Liver (tissue), 9 donors: ENCODE measurements around the gene HSD3B1. TPM values are rescaled to one million over a fixed set of nuclear protein-coding genes. Genes with fewer than 3 reads are reported as not detected.
"Not testable (repeated sequence)": the region's sequence is repeated elsewhere in the genome, so short reads cannot be mapped to it uniquely, and the experiment has no call there.

Experiments used
- DNase-seq: peaks from one replicate; pipeline ENCODE4 v3.0.0-alpha.2; 2017; ENCODE audit warnings: low spot score
- H3K27ac ChIP-seq, 2 donors: one replicate each; pipeline ENCODE4 v1.7.0; 2013; ENCODE audit warnings: inconsistent platforms in 2 of 2, low read length in 2 of 2, control low read depth in 1 of 2, low read depth in 1 of 2, mild to moderate bottlenecking in 1 of 2
- H3K27me3 ChIP-seq, 4 donors: one replicate each; pipeline versions ENCODE4 v1.6.1 to v1.7.0; 2013; ENCODE audit warnings: low read length in 3 of 4, inconsistent platforms in 1 of 4, mild to moderate bottlenecking in 1 of 4, moderate library complexity in 1 of 4; ENCODE audit not compliant: control insufficient read depth in 4 of 4, insufficient read depth in 4 of 4
- H3K36me3 ChIP-seq, 4 donors: one replicate each; pipeline versions ENCODE4 v1.6.1 to v1.7.0; 2013; ENCODE audit warnings: low read length in 3 of 4, mild to moderate bottlenecking in 3 of 4, low read depth in 1 of 4, moderate library complexity in 1 of 4; ENCODE audit not compliant: control insufficient read depth in 4 of 4, insufficient read depth in 3 of 4
- H3K4me1 ChIP-seq, 4 donors: one replicate each; pipeline versions ENCODE4 v1.6.1 to v1.7.0; 2013; ENCODE audit warnings: low read length in 3 of 4, mild to moderate bottlenecking in 3 of 4, moderate library complexity in 1 of 4; ENCODE audit not compliant: control insufficient read depth in 4 of 4, insufficient read depth in 4 of 4
- H3K4me3 ChIP-seq, 3 donors: one replicate each; pipeline versions ENCODE4 v1.6.1 to v1.7.0; 2013; ENCODE audit warnings: low read length in 3 of 3, control low read depth in 1 of 3, low read depth in 1 of 3, mild to moderate bottlenecking in 1 of 3
- H3K9ac ChIP-seq, 2 donors: one replicate each; pipeline ENCODE4 v1.7.0; 2013; ENCODE audit warnings: low read length in 2 of 2, mild to moderate bottlenecking in 2 of 2, moderate library complexity in 2 of 2, control low read depth in 1 of 2, low read depth in 1 of 2
- H3K9me3 ChIP-seq, 4 donors: one replicate each; pipeline versions ENCODE4 v1.6.1 to v1.7.0; 2013; ENCODE audit warnings: low read length in 3 of 4; ENCODE audit not compliant: control insufficient read depth in 4 of 4
- EGR1 ChIP-seq, 2 donors: IDR thresholded peaks; 2 replicates each; pipeline ENCODE4 v1.6.1; 2016 to 2018; ENCODE audit warnings: antibody characterized with exemption in 2 of 2, low read depth in 2 of 2
- FOXA1 ChIP-seq: IDR thresholded peaks from 2 replicates; pipeline ENCODE4 v1.6.1; 2016; ENCODE audit warnings: antibody characterized with exemption
- GABPA ChIP-seq, 2 donors: IDR thresholded peaks in 1 of 2; conservative IDR thresholded peaks in 1 of 2; 2 replicates each; pipeline ENCODE4 v1.6.1; 2016; ENCODE audit warnings: antibody characterized with exemption in 2 of 2, mild to moderate bottlenecking in 1 of 2, moderate library complexity in 1 of 2
- HNF4G ChIP-seq: IDR thresholded peaks from 2 replicates; pipeline ENCODE4 v1.6.1; 2016; ENCODE audit warnings: antibody characterized with exemption
- JUND ChIP-seq, 2 donors: IDR thresholded peaks; 2 replicates each; pipeline ENCODE4 v1.6.1; 2016; ENCODE audit warnings: antibody characterized with exemption in 2 of 2
- RXRA ChIP-seq, 2 donors: IDR thresholded peaks; 2 replicates each; pipeline ENCODE4 v1.6.1; 2017 to 2018; ENCODE audit warnings: antibody characterized with exemption in 2 of 2, mild to moderate bottlenecking in 1 of 2
- SP1 ChIP-seq: IDR thresholded peaks from 2 replicates; pipeline ENCODE4 v1.6.1; 2018; ENCODE audit warnings: antibody characterized with exemption, mild to moderate bottlenecking
- YY1 ChIP-seq: IDR thresholded peaks from 2 replicates; pipeline ENCODE4 v1.6.1; 2016; ENCODE audit warnings: antibody characterized with exemption, mild to moderate bottlenecking
- ZBTB33 ChIP-seq: IDR thresholded peaks from 2 replicates; pipeline ENCODE4 v1.6.1; 2016; ENCODE audit warnings: antibody characterized with exemption
- WGBS: extraction: QIAGEN DNeasy Blood & Tissue Kit; methylation state at CpG from one replicate; pipeline ENCODE4 v1.1.7; 2013; 5-methylcytosine and 5-hydroxymethylcytosine counted together
- polyA plus RNA-seq, 2 donors: library from polyadenylated mRNA; stranded (reverse) in 1 of 2; unstranded in 1 of 2; fragments of 200-250 nt in 1 of 2; fragments of >200 nt in 1 of 2; fragmentation: Nextera tagmentation in 1 of 2; extraction: Ambion mirVana in 1 of 2; gene quantifications; one replicate each; pipeline versions ENCODE4 v1.2.1 to v1.2.3, GENCODE V29; 2013 to 2015
- total RNA-seq, 2 donors: library from RNA; depleted of rRNA; stranded (reverse); fragments of >200 nt; gene quantifications; one replicate each; pipeline ENCODE4 v1.2.3, GENCODE V29; 2014
- TF ChIP-seq, protein P1 (sequence below): IDR thresholded peaks from 2 replicates; pipeline ENCODE4 v1.6.1; 2016; ENCODE audit warnings: antibody characterized with exemption, mild to moderate bottlenecking
- TF ChIP-seq, protein P2 (sequence below): IDR thresholded peaks from 2 replicates; pipeline ENCODE4 v1.6.1; 2016; ENCODE audit warnings: antibody characterized with exemption
- TF ChIP-seq, protein P3 (sequence below): fragments of 150-350 bp; IDR thresholded peaks from 2 replicates; pipeline ENCODE4 v1.5.1; 2017; ENCODE audit warnings: improper control_type of control experiment, low read depth, low read length; ENCODE audit not compliant: missing input control
- donor health status: healthy.
- donor health status: healthy.
- donor health status: healthy.
- donor health status: healthy.
- donor health status: healthy.

The HSD3B1 gene
- total and polyA plus RNA-seq, 4 donors, result 0.67 TPM; not detected in 3

DNA sequence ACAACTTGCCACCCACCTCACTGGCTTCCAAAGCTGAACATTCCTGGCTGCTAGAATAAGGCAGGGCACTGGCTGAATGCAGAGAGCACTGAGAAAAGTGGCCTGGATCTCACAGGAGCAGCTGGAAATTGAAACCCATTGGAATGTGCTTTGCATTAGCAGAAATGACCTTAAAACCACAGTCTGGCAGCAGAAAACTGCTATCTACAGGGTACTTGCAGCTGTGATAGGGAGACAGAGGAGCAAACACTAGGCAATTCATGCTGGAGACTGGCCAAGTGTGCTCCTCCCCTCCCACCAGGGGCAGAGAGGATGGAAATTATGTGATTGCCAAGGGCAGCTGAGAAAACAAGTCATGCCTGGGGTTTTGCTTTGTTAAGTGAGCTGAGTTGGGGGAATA lies 47.2 kb downstream of the HSD3B1 start (continued):
- TF ChIP-seq ZBTB33 (no peak), JUND (IDR thresholded peaks at IDR 0.05) (no peak)

DNA sequence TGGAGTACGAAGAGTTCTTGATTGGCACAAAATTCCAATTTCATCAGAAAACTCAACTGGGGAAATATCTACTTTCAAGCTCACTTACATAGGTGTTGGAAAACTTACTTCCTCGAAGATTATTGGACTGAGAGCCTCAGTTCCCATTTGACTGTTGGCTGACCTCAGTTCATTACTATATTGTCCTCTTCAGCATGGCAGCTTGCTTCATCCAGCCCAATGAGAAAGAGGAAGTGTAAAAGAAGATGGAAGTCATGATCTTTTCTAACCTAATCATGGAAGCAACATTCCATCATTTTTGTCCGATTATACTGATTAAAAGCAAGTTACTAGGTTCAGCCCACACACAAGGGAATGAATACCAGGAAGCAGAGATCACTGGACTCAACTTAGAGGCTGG lies 49.4 kb downstream of the HSD3B1 start:
- Histone ChIP-seq H3K9me3 (no peaks in the 10 kb centered on the region), H3K4me1 (peaks cover 0 to 15% (median 8%) of the 10 kb centered on the region in 4 donors), H3K36me3 (no peaks in the 10 kb centered on the region), H3K4me3 (no peak overlapping the region), H3K27ac (no peak overlapping the region), H3K27me3 (no peaks in the 10 kb centered on the region), H3K9ac (no peak overlapping the region)
- WGBS, result 89% methylated on average over 3 of the region's 3 CpGs
- TF ChIP-seq, protein P1, sequence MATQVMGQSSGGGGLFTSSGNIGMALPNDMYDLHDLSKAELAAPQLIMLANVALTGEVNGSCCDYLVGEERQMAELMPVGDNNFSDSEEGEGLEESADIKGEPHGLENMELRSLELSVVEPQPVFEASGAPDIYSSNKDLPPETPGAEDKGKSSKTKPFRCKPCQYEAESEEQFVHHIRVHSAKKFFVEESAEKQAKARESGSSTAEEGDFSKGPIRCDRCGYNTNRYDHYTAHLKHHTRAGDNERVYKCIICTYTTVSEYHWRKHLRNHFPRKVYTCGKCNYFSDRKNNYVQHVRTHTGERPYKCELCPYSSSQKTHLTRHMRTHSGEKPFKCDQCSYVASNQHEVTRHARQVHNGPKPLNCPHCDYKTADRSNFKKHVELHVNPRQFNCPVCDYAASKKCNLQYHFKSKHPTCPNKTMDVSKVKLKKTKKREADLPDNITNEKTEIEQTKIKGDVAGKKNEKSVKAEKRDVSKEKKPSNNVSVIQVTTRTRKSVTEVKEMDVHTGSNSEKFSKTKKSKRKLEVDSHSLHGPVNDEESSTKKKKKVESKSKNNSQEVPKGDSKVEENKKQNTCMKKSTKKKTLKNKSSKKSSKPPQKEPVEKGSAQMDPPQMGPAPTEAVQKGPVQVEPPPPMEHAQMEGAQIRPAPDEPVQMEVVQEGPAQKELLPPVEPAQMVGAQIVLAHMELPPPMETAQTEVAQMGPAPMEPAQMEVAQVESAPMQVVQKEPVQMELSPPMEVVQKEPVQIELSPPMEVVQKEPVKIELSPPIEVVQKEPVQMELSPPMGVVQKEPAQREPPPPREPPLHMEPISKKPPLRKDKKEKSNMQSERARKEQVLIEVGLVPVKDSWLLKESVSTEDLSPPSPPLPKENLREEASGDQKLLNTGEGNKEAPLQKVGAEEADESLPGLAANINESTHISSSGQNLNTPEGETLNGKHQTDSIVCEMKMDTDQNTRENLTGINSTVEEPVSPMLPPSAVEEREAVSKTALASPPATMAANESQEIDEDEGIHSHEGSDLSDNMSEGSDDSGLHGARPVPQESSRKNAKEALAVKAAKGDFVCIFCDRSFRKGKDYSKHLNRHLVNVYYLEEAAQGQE, result no peak
- TF ChIP-seq YY1, result no peak
- TF ChIP-seq HNF4G, result no peak
- TF ChIP-seq EGR1 (IDR thresholded peaks at IDR 0.05; ENCODE audit: low read depth in 2 of 2), result no peak
- TF ChIP-seq JUND (IDR thresholded peaks at IDR 0.05), result no peak
- TF ChIP-seq, protein P2, sequence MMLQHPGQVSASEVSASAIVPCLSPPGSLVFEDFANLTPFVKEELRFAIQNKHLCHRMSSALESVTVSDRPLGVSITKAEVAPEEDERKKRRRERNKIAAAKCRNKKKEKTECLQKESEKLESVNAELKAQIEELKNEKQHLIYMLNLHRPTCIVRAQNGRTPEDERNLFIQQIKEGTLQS, result no peak
- no peak for TF ChIP-seq FOXA1
- no peak for TF ChIP-seq GABPA (IDR thresholded peaks at IDR 0.05 in 1 of 2, conservative IDR thresholded peaks at IDR 0.05 in 1 of 2)
- no peak for TF ChIP-seq RXRA (IDR thresholded peaks at IDR 0.05)
- TF ChIP-seq SP1, result no peak
- TF ChIP-seq, protein P3, sequence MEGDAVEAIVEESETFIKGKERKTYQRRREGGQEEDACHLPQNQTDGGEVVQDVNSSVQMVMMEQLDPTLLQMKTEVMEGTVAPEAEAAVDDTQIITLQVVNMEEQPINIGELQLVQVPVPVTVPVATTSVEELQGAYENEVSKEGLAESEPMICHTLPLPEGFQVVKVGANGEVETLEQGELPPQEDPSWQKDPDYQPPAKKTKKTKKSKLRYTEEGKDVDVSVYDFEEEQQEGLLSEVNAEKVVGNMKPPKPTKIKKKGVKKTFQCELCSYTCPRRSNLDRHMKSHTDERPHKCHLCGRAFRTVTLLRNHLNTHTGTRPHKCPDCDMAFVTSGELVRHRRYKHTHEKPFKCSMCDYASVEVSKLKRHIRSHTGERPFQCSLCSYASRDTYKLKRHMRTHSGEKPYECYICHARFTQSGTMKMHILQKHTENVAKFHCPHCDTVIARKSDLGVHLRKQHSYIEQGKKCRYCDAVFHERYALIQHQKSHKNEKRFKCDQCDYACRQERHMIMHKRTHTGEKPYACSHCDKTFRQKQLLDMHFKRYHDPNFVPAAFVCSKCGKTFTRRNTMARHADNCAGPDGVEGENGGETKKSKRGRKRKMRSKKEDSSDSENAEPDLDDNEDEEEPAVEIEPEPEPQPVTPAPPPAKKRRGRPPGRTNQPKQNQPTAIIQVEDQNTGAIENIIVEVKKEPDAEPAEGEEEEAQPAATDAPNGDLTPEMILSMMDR, result no peak
- no peak for DNase-seq

GRCh38 chr1:119560402-119560801 lies 53.4 kb downstream of the HSD3B1 start:
- DNase-seq, H3K27ac ChIP-seq, H3K9ac ChIP-seq, H3K27me3 ChIP-seq, H3K4me3 ChIP-seq, H3K36me3 ChIP-seq, H3K9me3 ChIP-seq, H3K4me1 ChIP-seq: not testable (repeated sequence)
- 94% methylated on average over 3 of the region's 3 CpGs for WGBS
